GM10266 (cell line): ENCODE measurements around the gene KCNQ2.

ENCODE experiments used
- DNase-seq: peaks from one replicate; pipeline ENCODE4 v3.0.0; 2012; ENCODE audit errors: extremely low spot score
- TF ChIP-seq, protein P1 (sequence below): IDR thresholded peaks from 2 replicates; pipeline ENCODE4 v1.5.1; 2012; ENCODE audit warnings: mild to moderate bottlenecking, low read depth; ENCODE audit not compliant: control insufficient read depth, insufficient read depth; ENCODE audit errors: missing control alignments

Gene KCNQ2

DNA sequence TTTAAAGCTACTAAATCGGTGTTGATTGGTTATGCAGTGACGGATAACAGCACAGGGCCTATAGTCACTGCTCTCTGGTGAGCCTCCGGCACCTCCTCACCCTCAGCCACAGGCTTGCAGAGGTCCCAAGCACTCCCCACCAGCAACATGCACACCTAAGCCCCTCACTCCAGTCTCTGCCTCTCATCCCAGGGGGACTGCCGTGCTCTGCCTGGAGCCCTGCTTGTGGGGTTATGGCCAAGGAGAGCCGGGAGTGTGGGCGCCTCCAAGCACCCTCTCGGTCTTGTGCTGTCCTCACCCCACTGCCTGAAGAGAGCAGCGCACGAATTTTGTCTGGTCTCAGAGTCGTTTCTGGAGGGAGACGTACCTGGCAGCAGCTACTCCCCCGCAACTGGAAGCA, 33.3 kb upstream of the KCNQ2 start:
- no peak for DNase-seq

DNA sequence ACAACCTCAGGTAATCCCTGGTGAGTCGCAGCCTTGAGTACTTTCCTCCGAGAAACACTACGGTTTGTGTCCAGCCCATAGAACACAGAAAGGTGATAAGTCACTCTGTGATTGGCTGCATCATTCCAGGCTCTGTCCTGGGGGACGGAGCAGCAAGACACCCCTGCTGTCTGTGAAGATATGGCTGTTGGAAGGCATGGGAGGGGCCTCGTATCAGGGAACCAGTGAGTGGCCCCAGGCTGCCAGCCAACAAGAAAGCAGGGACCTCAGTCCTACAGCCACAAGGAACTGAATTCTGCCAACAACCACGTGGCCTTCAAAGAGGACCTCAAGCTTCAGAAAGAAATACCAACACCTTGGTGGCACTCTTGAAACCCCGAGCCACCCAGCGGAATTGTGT, 32.8 kb upstream of the KCNQ2 start:
- TF ChIP-seq, protein P1, sequence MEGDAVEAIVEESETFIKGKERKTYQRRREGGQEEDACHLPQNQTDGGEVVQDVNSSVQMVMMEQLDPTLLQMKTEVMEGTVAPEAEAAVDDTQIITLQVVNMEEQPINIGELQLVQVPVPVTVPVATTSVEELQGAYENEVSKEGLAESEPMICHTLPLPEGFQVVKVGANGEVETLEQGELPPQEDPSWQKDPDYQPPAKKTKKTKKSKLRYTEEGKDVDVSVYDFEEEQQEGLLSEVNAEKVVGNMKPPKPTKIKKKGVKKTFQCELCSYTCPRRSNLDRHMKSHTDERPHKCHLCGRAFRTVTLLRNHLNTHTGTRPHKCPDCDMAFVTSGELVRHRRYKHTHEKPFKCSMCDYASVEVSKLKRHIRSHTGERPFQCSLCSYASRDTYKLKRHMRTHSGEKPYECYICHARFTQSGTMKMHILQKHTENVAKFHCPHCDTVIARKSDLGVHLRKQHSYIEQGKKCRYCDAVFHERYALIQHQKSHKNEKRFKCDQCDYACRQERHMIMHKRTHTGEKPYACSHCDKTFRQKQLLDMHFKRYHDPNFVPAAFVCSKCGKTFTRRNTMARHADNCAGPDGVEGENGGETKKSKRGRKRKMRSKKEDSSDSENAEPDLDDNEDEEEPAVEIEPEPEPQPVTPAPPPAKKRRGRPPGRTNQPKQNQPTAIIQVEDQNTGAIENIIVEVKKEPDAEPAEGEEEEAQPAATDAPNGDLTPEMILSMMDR = no peak
- DNase-seq = no peak

More for the DNA sequence above, 33.3 kb upstream of the KCNQ2 start:
- TF ChIP-seq, protein P1 = no peak

DNA sequence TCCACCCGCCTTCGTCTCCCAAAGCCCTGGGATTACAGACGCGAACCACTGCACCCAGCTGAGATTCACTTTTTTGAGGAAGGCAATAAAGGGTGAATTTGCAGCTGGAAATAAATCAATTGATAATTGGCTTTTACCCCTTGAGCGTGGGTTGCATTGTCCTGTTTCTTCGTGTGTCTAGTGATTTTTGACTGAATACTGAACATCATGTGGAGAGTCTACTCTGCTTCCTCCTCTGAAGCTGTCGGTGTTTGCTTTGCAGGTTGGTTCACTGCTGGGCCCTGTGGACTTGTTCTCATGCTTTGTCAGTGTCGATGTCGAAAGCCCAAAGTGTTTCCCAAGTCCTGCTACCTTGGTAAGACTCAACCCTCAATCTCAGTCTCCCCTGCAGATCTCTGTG, 32.2 kb upstream of the KCNQ2 start:
- TF ChIP-seq, protein P1 = no peak
- no peak for DNase-seq

DNA sequence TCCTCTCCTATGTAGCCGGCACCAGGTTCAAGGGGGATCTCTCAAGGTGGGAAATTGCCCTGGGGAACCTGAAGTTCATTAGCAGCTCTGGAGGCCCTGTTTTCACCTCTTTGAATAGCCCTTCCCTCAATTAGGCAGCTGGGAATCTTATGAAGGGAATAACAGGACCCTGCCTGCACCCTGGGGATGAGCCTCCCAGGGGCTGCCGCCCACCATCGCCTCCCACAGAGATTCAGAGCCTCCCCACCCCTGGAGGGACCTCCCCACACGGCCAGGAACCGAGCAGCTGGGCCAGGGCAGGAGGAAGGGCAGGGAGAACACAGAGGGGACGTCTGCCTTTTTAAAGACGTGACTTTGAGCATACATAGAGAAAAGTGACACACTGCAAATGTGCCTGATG, 31.1 kb upstream of the KCNQ2 start:
- no peak for DNase-seq

DNA sequence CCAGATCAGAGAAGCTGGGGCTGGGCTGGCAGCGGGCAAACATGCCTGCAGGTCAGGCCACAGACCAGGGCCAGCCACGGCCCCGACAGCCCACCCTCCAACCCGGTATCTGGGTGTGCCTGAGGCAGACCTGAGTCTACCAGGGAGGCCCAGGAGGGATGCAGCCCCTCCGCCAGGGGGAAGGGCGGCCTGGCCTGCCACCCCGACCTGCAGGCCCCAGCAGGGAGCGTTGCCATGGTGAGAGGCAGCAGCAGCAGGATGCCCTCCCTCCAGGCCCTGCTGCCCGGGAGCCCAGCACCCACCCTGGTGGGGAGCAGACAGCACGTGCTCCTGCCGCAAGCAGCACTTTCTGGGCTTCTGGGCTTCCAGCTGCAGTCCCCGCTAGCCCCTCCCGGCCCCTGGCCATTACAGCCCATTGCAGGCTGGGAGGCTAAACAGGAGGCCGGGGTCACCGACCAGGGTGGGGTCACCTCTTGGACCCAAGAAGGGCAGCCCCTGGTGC, 30.3 kb upstream of the KCNQ2 start:
- no peak for DNase-seq
- TF ChIP-seq, protein P1 = no peak

More for the DNA sequence above, 31.1 kb upstream of the KCNQ2 start:
- TF ChIP-seq, protein P1 = no peak

DNA sequence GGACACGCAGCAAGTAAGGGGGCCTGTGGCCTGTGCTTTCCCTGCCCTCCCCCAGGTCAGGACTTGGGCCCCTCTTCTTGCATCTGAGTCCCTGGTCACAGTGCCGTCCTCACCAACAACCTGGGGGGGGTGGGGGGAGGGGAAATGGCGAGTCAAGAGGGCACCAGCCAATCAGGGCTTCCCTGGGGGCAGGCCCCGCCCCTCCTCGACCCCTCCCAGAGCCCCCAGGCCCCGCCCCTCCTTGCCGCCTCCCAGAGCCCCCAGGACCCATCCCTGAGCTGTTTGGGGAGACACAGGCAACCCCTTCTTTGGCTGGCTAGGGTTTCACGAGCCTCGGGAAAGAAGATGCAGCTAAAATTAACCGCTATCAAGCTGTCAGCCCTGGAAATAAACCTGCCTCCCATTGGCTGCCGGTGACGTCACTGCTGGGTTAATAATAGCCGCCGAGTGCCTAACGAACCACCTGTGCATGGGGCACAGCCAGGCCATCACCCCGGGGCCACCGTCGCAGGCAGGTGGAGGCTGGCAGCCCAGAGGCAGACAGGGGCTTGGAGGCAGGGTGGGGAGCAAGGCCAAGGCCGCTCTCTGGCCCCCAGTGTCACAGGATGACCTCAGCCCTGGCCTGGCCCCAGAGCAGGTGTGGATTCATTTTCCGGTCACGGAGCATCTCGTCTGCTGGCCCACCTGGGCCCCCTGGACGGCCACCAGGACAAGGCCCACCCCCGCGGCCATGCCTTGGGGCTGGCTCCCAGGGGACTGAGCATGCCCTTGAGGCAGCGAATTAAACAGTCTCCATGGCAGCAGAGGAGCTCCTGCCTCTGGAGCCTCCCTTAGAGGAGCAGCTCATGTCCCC, 29.6 kb upstream of the KCNQ2 start:
- no peak for DNase-seq
- TF ChIP-seq, protein P1 = no peak
